ENCODE results near the gene LYG2. TPM values are rescaled to one million over a fixed set of nuclear protein-coding genes. Genes with fewer than 3 reads are reported as not detected.

LYG2 gene
- total and polyA plus RNA-seq, 2 of the 4 experiments (the other 2 are of a cell fraction) = not detected

- H3K23ac ChIP-seq (ENCODE audit: low read depth, low read length) = no peak overlapping the region
- H4K91ac ChIP-seq (ENCODE audit: insufficient read depth, low read depth, low read length) = no peak overlapping the region
- no peak overlapping the region for H3K4me2 ChIP-seq (ENCODE audit: low read depth, low read length)
- no peak overlapping the region for H2BK20ac ChIP-seq (ENCODE audit: low read depth, low read length)
- no peak overlapping the region for H3K9ac ChIP-seq (ENCODE audit: low read depth, low read length)
- no peak for TF ChIP-seq USF2 (IDR thresholded peaks at IDR 0.05; ENCODE audit: low read depth, low read length)
- TF ChIP-seq RCOR1 (IDR thresholded peaks at IDR 0.05; ENCODE audit: insufficient replicate concordance, low read length) = no peak
- no peak for TF ChIP-seq BHLHE40 (IDR thresholded peaks at IDR 0.05; ENCODE audit: low read depth, low read length)
- no peak for TF ChIP-seq RFX5 (IDR thresholded peaks at IDR 0.05; ENCODE audit: low read depth, low read length)
- no peak for TF ChIP-seq POLR2A (IDR thresholded peaks at IDR 0.05; ENCODE audit: low read depth, low read length)
- no peak for TF ChIP-seq RAD21 (IDR thresholded peaks at IDR 0.05; ENCODE audit: low read length)
- no peak for TF ChIP-seq MAZ (IDR thresholded peaks at IDR 0.05; ENCODE audit: borderline replicate concordance, low read depth, low read length)
- TF ChIP-seq MAFK (IDR thresholded peaks at IDR 0.05; ENCODE audit: low read depth, low read length) = no peak
- TF ChIP-seq ELK1 (IDR thresholded peaks at IDR 0.05; ENCODE audit: borderline replicate concordance, low read depth, low read length) = no peak
- no peak for TF ChIP-seq MXI1 (IDR thresholded peaks at IDR 0.05; ENCODE audit: borderline replicate concordance, low read depth, low read length)
- no peak for TF ChIP-seq SMC3 (IDR thresholded peaks at IDR 0.05; ENCODE audit: low read depth, low read length)
- TF ChIP-seq CEBPB (IDR thresholded peaks at IDR 0.05; ENCODE audit: low read depth, low read length) = no peak
- TF ChIP-seq NFE2L2 (IDR thresholded peaks at IDR 0.05; ENCODE audit: low read depth, low read length) = no peak
- no peak for TF ChIP-seq FOS (IDR thresholded peaks at IDR 0.05; ENCODE audit: low read depth, low read length)
- no peak for TF ChIP-seq CTCF (conservative IDR thresholded peaks at IDR 0.05; ENCODE audit: low read depth, low read length)
- TF ChIP-seq CHD1 (IDR thresholded peaks at IDR 0.05; ENCODE audit: low read depth, low read length) = no peak
- no peak overlapping the region for H3K4ac ChIP-seq (ENCODE audit: low read depth, low read length)
- no peak for ATAC-seq (ENCODE audit: low read depth)
- H4K20me1 ChIP-seq (ENCODE audit: insufficient read depth, low read length) = no peaks in the 10 kb centered on the region
- POLR2A ChIA-PET (ENCODE audit: unreplicated experiment) = no interaction called here
- H3K79me1 ChIP-seq (ENCODE audit: low read depth in 1 of 2, low read length in 2 of 2) = no peaks in the 10 kb centered on the region
- no peak overlapping the region for H2AK5ac ChIP-seq (ENCODE audit: low read depth, low read length)
- no peak overlapping the region for H4K5ac ChIP-seq (ENCODE audit: low read depth, low read length)
- no peaks in the 10 kb centered on the region for H3K9me1 ChIP-seq (ENCODE audit: insufficient read depth, low read length)
- BruUV-seq (replicated peaks) = no TSS peak
- DNase-seq = no peak
- H2BK120ac ChIP-seq (ENCODE audit: low read depth, low read length) = no peak overlapping the region
- no peak overlapping the region for H3K56ac ChIP-seq (ENCODE audit: extremely low read depth, insufficient read depth, low read length)
- no peak overlapping the region for H4K8ac ChIP-seq (ENCODE audit: low read depth in 2 of 2, low read length in 2 of 2)
- CTCF ChIA-PET = interaction anchor here (0.6 to 1.6 kb wide), 2 partner anchors 13 to 88 kb away, joined by 3 to 7 read pairs; no protein-coding TSS in a partner anchor
- no peak overlapping the region for H3K18ac ChIP-seq (ENCODE audit: low read depth, low read length)
- H2AK9ac ChIP-seq (replicated peaks; ENCODE audit: low read depth, low read length, poor library complexity) = no peak overlapping the region
- no peak overlapping the region for H2BK15ac ChIP-seq (ENCODE audit: low read depth, low read length)
- H3K4me1 ChIP-seq (ENCODE audit: control insufficient read depth, insufficient read depth, low read length) = no peaks in the 10 kb centered on the region
- intact Hi-C loops (cut with micrococcal nuclease) (no loop called here), dilution Hi-C loops (cut with HindIII; ENCODE audit: low sequenced_read_pairs, unreplicated experiment) (no loop called here), in situ Hi-C loops (cut with MboI; ENCODE audit: low sequenced_read_pairs) (no loop called here)
- no peak overlapping the region for H3K14ac ChIP-seq (replicated peaks; ENCODE audit: low read depth, low read length)
- H3K36me3 ChIP-seq (ENCODE audit: control insufficient read depth, insufficient read depth, low read length) = no peaks in the 10 kb centered on the region
- H3K4me3 ChIP-seq (ENCODE audit: insufficient read depth, low read depth, low read length) = no peak overlapping the region
- WGBS, 2 experiments (ENCODE audit: extremely low coverage in 2 of 2, insufficient read length in 1 of 2) = no CpG with 5 or more reads among the region's 4 CpGs
- H2BK5ac ChIP-seq (ENCODE audit: low read depth, low read length, poor library complexity, severe bottlenecking) = no peak overlapping the region
- no peak overlapping the region for H3K27ac ChIP-seq (ENCODE audit: insufficient read depth, low read length)
- H2AFZ ChIP-seq (replicated peaks; ENCODE audit: low read length, poor library complexity) = no peak overlapping the region
- H3K27me3 ChIP-seq (ENCODE audit: control insufficient read depth, insufficient read depth, low read length) = no peaks in the 10 kb centered on the region
- H3K9me3 ChIP-seq (ENCODE audit: control insufficient read depth, insufficient read depth, low read length) = no peaks in the 10 kb centered on the region
Measured at GRCh38 chr2:99259465-99259864, 4.0 kb upstream of the LYG2 start.
